K562 (cell line): ENCODE results near the gene NHLRC2. TPM values are rescaled to one million over a fixed set of nuclear protein-coding genes. Genes with fewer than 3 reads are reported as not detected.
A peak's percentile ranks its signal among the peaks of the same experiment; 100 is the strongest.

ENCODE experiments used
- CBFA2T2 ChIP-seq: fragments of 450-650 bp; conservative IDR thresholded peaks from 2 replicates; pipeline ENCODE4 v1.6.1; 2017; ENCODE audit warnings: mild to moderate bottlenecking
- CBFB ChIP-seq: sonication (generic); formaldehyde crosslinking; IDR thresholded peaks from 2 replicates; pipeline ENCODE4 v1.4.0; 2020; ENCODE audit warnings: mild to moderate bottlenecking, missing genetic modification reagents
- COPS2 ChIP-seq: fragments of 450-650 bp; conservative IDR thresholded peaks from 2 replicates; pipeline ENCODE4 v1.6.1; 2016; ENCODE audit warnings: mild to moderate bottlenecking, moderate library complexity
- DPF2 ChIP-seq: fragments of 450-650 bp; IDR thresholded peaks from 2 replicates; pipeline ENCODE4 v1.6.1; 2016
- EGR1 ChIP-seq: fragments of 450-650 bp; conservative IDR thresholded peaks from 2 replicates; pipeline ENCODE4 v1.6.1; 2017; ENCODE audit warnings: mild to moderate bottlenecking
- HDAC2 ChIP-seq: fragments of 450-650 bp; IDR thresholded peaks from 2 replicates; pipeline ENCODE4 v1.6.1; 2016; ENCODE audit warnings: mild to moderate bottlenecking
- MAFG ChIP-seq: fragments of 450-650 bp; conservative IDR thresholded peaks from 2 replicates; pipeline ENCODE4 v1.6.1; 2016; ENCODE audit warnings: missing genetic modification characterization, missing compliant biosample characterization
- MAFK ChIP-seq: IDR thresholded peaks from 2 replicates; pipeline ENCODE4 v1.6.1; 2011; ENCODE audit warnings: low read length, improper control_type of control experiment
- MIER1 ChIP-seq: fragments of 450-650 bp; IDR thresholded peaks from 2 replicates; pipeline ENCODE4 v1.6.1; 2016; ENCODE audit warnings: antibody characterized with exemption, mild to moderate bottlenecking, low read depth
- NFE2 ChIP-seq: IDR thresholded peaks from 2 replicates; pipeline ENCODE4 v1.6.1; 2014; ENCODE audit warnings: antibody characterized with exemption, low read depth
- SMAD4 ChIP-seq: fragments of 250-450 bp; sonication (Bioruptor Pico); conservative IDR thresholded peaks from 2 replicates; pipeline ENCODE4 v1.8.0; 2021; ENCODE audit warnings: inconsistent platforms, mild to moderate bottlenecking, moderate library complexity
- TAF9B ChIP-seq: fragments of 450-650 bp; IDR thresholded peaks from 2 replicates; pipeline ENCODE4 v1.6.1; 2018; ENCODE audit warnings: mild to moderate bottlenecking; ENCODE audit not compliant: partially characterized antibody
- ZNF57 ChIP-seq: fragments of 450-650 bp; formaldehyde crosslinking; IDR thresholded peaks from 2 replicates; pipeline ENCODE4 v1.4.0; 2020; ENCODE audit warnings: mild to moderate bottlenecking, moderate library complexity
- polyA plus RNA-seq, 8 experiments: library from polyadenylated mRNA; depleted of rRNA in 4 of 8; stranded (reverse) in 5 of 8; unstranded in 3 of 8; fragments of >200 nt; fragmentation: Nextera tagmentation in 2 of 8; fragmentation: Illumina TruSeq in 1 of 8; extraction: Ambion mirVana in 2 of 8; extraction: Trizol in 1 of 8; gene quantifications; 2 replicates each; pipeline versions ENCODE4 v1.2.1 to v1.2.3, GENCODE V29; 2011 to 2014; ENCODE audit warnings: inconsistent platforms in 1 of 8, missing spikeins in 1 of 8
- total RNA-seq, 7 experiments: library from RNA; depleted of rRNA in 6 of 7; stranded (reverse); fragments of >200 nt in 6 of 7; fragmentation: Illumina TruSeq in 2 of 7; extraction: Trizol in 2 of 7; gene quantifications; 2 replicates each; pipeline versions ENCODE4 v1.2.1 to v1.2.3, GENCODE V29; 2011 to 2021; ENCODE audit warnings: low replicate concordance in 1 of 7
- TF ChIP-seq, protein P1 (sequence below): fragments of 200-800 bp; sonication (Bioruptor generic); IDR thresholded peaks from 2 replicates; pipeline ENCODE4 v1.6.1; 2017; ENCODE audit warnings: missing genetic modification characterization, missing compliant biosample characterization
- TF ChIP-seq, protein P2 (sequence below): sonication (generic); formaldehyde crosslinking; IDR thresholded peaks from 2 replicates; pipeline ENCODE4 v1.8.1; 2023; ENCODE audit warnings: mild to moderate bottlenecking, missing genetic modification reagents
- TF ChIP-seq, protein P3 (sequence below): fragments of 150-350 bp; conservative IDR thresholded peaks from 2 replicates; pipeline ENCODE4 v1.6.1; 2014; ENCODE audit warnings: low read length
- TF ChIP-seq, protein P4 (sequence below): sonication (generic); formaldehyde crosslinking; IDR thresholded peaks from 2 replicates; pipeline ENCODE4 v1.8.0; 2022; ENCODE audit warnings: missing genetic modification reagents, mild to moderate bottlenecking, borderline replicate concordance
- TF ChIP-seq, protein P5 (sequence below): fragments of 250-450 bp; sonication (Bioruptor Pico); IDR thresholded peaks from 2 replicates; pipeline ENCODE4 v1.5.0; 2021
- TF ChIP-seq, protein P6 (sequence below): fragments of 250-450 bp; sonication (Bioruptor Pico); IDR thresholded peaks from 2 replicates; pipeline ENCODE4 v1.4.0; 2020; ENCODE audit warnings: mild to moderate bottlenecking, moderate library complexity, borderline replicate concordance

NHLRC2 gene
- total and polyA plus RNA-seq, 9 of the 15 experiments (the other 6 are each of a cell fraction or from before 2014, with no cell fraction given) = 1.5 to 22.4 (median 10.3) TPM

DNA sequence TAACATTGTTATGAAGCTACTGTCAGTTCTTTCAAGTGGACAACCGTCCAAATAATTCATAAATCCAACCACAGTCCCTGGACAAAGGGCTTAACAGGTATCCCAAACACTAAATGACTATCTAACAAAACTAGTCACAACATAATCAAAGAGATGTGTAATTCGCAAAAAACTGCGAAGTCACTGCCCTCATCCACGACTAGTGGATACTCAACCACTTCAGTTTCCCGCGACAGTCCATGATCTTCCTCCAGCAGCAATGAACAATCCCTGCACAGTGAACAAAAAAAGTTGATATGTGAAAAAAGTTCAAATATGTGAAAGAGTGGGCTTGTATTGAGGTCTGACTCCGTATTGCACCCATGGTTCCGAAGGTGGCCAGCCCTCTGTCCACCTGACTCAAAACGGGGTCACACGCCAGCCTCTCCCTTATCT lies 866 bp upstream of the NHLRC2 start (continued):
- TF ChIP-seq, protein P1, sequence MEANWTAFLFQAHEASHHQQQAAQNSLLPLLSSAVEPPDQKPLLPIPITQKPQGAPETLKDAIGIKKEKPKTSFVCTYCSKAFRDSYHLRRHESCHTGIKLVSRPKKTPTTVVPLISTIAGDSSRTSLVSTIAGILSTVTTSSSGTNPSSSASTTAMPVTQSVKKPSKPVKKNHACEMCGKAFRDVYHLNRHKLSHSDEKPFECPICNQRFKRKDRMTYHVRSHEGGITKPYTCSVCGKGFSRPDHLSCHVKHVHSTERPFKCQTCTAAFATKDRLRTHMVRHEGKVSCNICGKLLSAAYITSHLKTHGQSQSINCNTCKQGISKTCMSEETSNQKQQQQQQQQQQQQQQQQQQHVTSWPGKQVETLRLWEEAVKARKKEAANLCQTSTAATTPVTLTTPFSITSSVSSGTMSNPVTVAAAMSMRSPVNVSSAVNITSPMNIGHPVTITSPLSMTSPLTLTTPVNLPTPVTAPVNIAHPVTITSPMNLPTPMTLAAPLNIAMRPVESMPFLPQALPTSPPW (CRISPR knock-in tag) = no peak
- TF ChIP-seq, protein P2, sequence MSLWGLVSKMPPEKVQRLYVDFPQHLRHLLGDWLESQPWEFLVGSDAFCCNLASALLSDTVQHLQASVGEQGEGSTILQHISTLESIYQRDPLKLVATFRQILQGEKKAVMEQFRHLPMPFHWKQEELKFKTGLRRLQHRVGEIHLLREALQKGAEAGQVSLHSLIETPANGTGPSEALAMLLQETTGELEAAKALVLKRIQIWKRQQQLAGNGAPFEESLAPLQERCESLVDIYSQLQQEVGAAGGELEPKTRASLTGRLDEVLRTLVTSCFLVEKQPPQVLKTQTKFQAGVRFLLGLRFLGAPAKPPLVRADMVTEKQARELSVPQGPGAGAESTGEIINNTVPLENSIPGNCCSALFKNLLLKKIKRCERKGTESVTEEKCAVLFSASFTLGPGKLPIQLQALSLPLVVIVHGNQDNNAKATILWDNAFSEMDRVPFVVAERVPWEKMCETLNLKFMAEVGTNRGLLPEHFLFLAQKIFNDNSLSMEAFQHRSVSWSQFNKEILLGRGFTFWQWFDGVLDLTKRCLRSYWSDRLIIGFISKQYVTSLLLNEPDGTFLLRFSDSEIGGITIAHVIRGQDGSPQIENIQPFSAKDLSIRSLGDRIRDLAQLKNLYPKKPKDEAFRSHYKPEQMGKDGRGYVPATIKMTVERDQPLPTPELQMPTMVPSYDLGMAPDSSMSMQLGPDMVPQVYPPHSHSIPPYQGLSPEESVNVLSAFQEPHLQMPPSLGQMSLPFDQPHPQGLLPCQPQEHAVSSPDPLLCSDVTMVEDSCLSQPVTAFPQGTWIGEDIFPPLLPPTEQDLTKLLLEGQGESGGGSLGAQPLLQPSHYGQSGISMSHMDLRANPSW (CRISPR knock-in tag) = no peak
- TF ChIP-seq, protein P3, sequence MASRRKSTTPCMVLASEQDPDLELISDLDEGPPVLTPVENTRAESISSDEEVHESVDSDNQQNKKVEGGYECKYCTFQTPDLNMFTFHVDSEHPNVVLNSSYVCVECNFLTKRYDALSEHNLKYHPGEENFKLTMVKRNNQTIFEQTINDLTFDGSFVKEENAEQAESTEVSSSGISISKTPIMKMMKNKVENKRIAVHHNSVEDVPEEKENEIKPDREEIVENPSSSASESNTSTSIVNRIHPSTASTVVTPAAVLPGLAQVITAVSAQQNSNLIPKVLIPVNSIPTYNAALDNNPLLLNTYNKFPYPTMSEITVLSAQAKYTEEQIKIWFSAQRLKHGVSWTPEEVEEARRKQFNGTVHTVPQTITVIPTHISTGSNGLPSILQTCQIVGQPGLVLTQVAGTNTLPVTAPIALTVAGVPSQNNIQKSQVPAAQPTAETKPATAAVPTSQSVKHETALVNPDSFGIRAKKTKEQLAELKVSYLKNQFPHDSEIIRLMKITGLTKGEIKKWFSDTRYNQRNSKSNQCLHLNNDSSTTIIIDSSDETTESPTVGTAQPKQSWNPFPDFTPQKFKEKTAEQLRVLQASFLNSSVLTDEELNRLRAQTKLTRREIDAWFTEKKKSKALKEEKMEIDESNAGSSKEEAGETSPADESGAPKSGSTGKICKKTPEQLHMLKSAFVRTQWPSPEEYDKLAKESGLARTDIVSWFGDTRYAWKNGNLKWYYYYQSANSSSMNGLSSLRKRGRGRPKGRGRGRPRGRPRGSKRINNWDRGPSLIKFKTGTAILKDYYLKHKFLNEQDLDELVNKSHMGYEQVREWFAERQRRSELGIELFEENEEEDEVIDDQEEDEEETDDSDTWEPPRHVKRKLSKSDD = no peak
- TF ChIP-seq MAFG (tag) (peak; percentile 92), TAF9B (no peak), MAFK (peak; percentile 44; the same call in 1 of the 2 replicates), MIER1 (no peak), CBFB (CRISPR knock-in tag) (no peak), SMAD4 (CRISPR knock-in tag) (no peak), NFE2 (peak; percentile 85), DPF2 (peak; percentile 18), CBFA2T2 (no peak), ZNF57 (CRISPR knock-in tag) (no peak), HDAC2 (no peak; the same call in 1 of the 2 replicates), EGR1 (no peak), COPS2 (no peak)
- TF ChIP-seq, protein P4, sequence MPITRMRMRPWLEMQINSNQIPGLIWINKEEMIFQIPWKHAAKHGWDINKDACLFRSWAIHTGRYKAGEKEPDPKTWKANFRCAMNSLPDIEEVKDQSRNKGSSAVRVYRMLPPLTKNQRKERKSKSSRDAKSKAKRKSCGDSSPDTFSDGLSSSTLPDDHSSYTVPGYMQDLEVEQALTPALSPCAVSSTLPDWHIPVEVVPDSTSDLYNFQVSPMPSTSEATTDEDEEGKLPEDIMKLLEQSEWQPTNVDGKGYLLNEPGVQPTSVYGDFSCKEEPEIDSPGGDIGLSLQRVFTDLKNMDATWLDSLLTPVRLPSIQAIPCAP = no peak
- TF ChIP-seq, protein P5, sequence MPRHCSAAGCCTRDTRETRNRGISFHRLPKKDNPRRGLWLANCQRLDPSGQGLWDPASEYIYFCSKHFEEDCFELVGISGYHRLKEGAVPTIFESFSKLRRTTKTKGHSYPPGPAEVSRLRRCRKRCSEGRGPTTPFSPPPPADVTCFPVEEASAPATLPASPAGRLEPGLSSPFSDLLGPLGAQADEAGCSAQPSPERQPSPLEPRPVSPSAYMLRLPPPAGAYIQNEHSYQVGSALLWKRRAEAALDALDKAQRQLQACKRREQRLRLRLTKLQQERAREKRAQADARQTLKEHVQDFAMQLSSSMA (CRISPR knock-in tag) = no peak
- TF ChIP-seq, protein P6, sequence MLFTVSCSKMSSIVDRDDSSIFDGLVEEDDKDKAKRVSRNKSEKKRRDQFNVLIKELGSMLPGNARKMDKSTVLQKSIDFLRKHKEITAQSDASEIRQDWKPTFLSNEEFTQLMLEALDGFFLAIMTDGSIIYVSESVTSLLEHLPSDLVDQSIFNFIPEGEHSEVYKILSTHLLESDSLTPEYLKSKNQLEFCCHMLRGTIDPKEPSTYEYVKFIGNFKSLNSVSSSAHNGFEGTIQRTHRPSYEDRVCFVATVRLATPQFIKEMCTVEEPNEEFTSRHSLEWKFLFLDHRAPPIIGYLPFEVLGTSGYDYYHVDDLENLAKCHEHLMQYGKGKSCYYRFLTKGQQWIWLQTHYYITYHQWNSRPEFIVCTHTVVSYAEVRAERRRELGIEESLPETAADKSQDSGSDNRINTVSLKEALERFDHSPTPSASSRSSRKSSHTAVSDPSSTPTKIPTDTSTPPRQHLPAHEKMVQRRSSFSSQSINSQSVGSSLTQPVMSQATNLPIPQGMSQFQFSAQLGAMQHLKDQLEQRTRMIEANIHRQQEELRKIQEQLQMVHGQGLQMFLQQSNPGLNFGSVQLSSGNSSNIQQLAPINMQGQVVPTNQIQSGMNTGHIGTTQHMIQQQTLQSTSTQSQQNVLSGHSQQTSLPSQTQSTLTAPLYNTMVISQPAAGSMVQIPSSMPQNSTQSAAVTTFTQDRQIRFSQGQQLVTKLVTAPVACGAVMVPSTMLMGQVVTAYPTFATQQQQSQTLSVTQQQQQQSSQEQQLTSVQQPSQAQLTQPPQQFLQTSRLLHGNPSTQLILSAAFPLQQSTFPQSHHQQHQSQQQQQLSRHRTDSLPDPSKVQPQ (CRISPR knock-in tag) = no peak
